Right cardiac atrium (tissue), 5 donors: Measurements from ENCODE around the gene SLC6A1. TPM values are rescaled to one million over a fixed set of nuclear protein-coding genes. Genes with fewer than 3 reads are reported as not detected.
"Not testable (repeated sequence)": the region's sequence is repeated elsewhere in the genome, so short reads cannot be mapped to it uniquely, and the experiment has no call there.

Experiments
- ATAC-seq, 2 donors: fragments of 200-7000 bp; cut with Tn5 transposase; one replicate each; pipeline versions ENCODE4 v1.8.0 to v1.9.1; 2020; ENCODE audit warnings: moderate library complexity in 2 of 2, mild to moderate bottlenecking in 1 of 2
- DNase-seq, 3 donors: peaks; one replicate each; pipeline ENCODE4 v3.0.0-alpha.2; 2020
- H3K27ac ChIP-seq: one replicate; pipeline ENCODE4 v1.5.1; 2013; ENCODE audit warnings: mild to moderate bottlenecking, low read length, control low read depth, moderate library complexity
- H3K27me3 ChIP-seq: one replicate; pipeline ENCODE4 v1.6.1; 2013; ENCODE audit not compliant: control insufficient read depth, insufficient read depth
- H3K4me1 ChIP-seq: one replicate; pipeline ENCODE4 v1.6.1; 2013; ENCODE audit warnings: low read length; ENCODE audit not compliant: control insufficient read depth, insufficient read depth
- H3K4me3 ChIP-seq: one replicate; pipeline ENCODE4 v1.5.1; 2013; ENCODE audit warnings: low read length, control low read depth
- H3K9me3 ChIP-seq: one replicate; pipeline ENCODE4 v1.6.1; 2013; ENCODE audit warnings: low read length; ENCODE audit not compliant: control insufficient read depth
- WGBS: extraction: QIAGEN DNeasy Blood & Tissue Kit; methylation state at CpG from one replicate; pipeline ENCODE4 v1.1.7; 2013; 5-methylcytosine and 5-hydroxymethylcytosine counted together
- intact Hi-C, 4 donors: fragments of 100-400 bp; cut with DNase I; formaldehyde crosslinking; loops; one replicate each; pipeline versions ENCODE4 v1.11.0 to v1.14.0; 2022 to 2023
- polyA plus RNA-seq: library from polyadenylated mRNA; stranded (reverse); fragments of 200-250 nt; gene quantifications from one replicate; pipeline ENCODE4 v1.2.3, GENCODE V29; 2013
- total RNA-seq, 4 donors: library from RNA; stranded (reverse); fragmentation: NEBNext Ultra II Directional; extraction: Animal tissue kit (Norgen Biotek cat#: 25700); gene quantifications; one replicate each; pipeline ENCODE4 v1.2.1, GENCODE V29; 2021
- donor health status: healthy with polysubstance abuse.
- donor health status: DM: no; HTN: yes; CAD: no.
- donor health status: DM: no; HTN: no; CAD: no.
- donor health status: DM: no; HTN: yes; CAD: no; lungs with severe emphysema.
- donor health status: DM: yes; HTN: yes; CAD: no.

Gene SLC6A1
- total and polyA plus RNA-seq, 5 donors: 0.89 to 3.3 (median 2.6) TPM

DNA sequence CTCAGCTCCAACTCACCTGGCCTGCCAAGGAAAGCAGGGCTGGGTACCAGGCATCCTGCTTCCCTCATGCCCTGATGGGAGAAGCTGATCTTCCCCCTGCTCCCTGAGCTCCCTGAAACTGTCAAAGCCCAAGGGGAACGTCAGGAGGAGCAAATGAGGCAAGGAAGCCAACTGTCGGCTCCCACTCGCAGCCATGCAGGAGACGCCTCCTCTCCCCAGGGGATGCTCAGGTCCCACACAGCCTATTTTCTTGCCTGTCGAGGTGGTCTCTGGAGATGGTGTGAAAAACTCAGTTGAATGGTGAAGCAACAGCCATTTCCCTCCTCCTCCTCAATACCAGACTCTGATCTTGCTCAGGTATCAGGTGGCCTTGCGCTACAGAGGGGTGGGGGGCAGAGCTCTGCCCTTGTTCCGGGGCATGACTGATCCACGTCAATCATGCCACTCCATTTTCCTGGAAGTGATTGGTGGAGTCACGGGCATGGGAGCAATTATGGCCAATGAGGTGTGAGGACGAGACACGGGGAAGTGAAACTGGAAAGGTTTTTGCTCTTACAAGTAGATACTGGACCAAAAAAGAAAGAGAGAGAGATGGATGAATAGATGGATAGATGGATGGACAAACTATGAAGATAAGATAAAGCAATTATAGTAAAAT is 58.2 kb downstream of the SLC6A1 start:
- DNase-seq (no peak), ATAC-seq (no peak)
- intact Hi-C loops: loop anchor here in 1 of 4 donors (10.0 kb wide), 1 partner anchor 296 kb away; no protein-coding TSS in a partner anchor
- H3K4me3 ChIP-seq: no peak overlapping the region
- 66% methylated on average over 11 of the region's 11 CpGs for WGBS
- H3K27me3 ChIP-seq: no peaks in the 10 kb centered on the region
- H3K27ac ChIP-seq: no peak overlapping the region
- H3K9me3 ChIP-seq: no peaks in the 10 kb centered on the region
- H3K4me1 ChIP-seq: no peaks in the 10 kb centered on the region

DNA sequence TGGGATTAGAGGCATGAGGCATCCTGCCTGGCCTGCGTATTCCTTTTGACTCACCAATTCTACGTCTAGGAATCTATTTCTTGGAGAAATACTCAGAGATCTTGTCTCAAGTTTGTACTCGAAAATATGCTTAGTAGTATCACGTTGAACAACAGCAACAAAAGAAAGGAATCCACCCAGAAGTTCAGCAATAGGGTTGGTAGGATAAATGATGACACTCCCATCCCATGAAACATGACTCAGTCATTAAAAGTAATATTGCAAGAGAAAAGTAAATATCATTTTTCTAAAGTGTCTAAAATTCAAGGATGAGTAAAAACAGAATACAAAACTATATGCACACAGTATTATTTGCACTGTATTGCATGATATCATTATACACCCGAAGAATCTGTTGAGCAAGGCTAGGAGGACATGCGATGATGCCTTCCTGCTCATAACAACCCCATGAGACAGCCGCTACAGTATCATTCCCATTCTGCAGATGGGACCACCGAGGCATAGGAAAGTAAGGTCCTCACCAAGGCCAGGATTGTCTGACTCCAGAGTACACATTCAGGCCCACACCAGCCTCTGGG is 61.5 kb downstream of the SLC6A1 start:
- no peaks in the 10 kb centered on the region for H3K9me3 ChIP-seq
- intact Hi-C loops: loop anchor here in 1 of 4 donors (10.0 kb wide), 1 partner anchor 299 kb away; no protein-coding TSS in a partner anchor
- no peak overlapping the region for H3K4me3 ChIP-seq
- H3K4me1 ChIP-seq: no peaks in the 10 kb centered on the region
- ATAC-seq: no peak
- no peaks in the 10 kb centered on the region for H3K27me3 ChIP-seq
- no peak overlapping the region for H3K27ac ChIP-seq
- no peak for DNase-seq
- WGBS: 84% methylated on average over 8 of the region's 8 CpGs

DNA sequence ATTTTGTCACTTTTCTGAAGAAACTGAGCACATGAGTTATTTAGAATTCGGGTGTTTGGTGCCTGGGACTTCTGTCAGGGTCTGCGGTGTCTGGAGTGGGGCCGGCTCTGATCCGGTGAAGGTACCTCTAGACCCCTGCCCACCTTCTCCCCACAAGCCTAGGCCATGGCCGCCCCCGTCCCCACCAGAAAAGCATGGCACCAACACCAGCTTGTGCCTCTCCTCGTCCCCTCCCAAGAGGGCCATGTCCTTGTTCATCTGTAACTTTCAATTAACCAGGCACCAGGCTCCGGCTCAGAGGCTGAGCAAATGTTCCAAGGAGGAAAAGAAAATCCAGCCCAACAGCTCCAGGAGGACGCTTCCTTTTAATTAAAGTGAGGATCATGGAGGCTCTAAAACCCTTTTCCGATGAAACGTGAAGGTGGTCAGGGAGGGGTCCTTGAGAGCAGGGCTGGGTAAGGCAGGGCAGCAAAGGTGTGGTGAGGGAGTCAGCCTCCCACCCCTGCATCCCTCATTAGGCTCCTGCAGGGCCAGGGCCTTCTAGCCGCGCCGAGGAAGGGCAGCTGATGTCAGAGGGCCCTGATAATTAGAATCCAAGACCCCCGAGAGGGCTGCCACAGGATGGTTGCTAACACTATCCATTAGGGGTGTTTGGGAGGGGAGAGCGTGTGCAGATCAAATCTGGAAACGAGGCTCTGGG is 62.3 kb downstream of the SLC6A1 start:
- intact Hi-C loops: loop anchor here (5.0 to 10.0 kb wide), 3 partner anchors 293 to 300 kb away; no protein-coding TSS in a partner anchor
- H3K27ac ChIP-seq: no peak overlapping the region
- ATAC-seq (no peak), DNase-seq (no peak)
- H3K4me1 ChIP-seq: no peaks in the 10 kb centered on the region
- H3K9me3 ChIP-seq: no peaks in the 10 kb centered on the region
- no peaks in the 10 kb centered on the region for H3K27me3 ChIP-seq
- no peak overlapping the region for H3K4me3 ChIP-seq
- 81% methylated on average over 17 of the region's 17 CpGs for WGBS

DNA sequence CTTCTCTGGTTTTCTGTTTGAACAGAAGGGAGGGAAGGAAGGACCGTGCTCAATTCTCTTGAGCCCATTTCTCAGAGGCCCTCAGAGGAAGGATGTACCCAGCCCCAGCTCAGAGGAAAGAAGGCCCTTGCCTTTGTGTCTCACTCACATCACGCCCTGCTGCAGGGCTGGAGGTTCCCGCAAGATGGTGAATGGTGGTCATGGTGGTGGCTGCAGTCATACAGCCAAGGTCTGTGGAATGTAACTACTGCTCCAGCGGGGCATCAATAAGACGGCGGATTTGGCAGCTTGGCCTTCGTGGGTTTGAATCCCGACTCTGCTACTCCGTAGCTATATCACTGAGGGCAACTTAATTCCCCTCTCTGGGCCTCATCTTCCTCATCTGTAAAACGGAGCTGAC is 62.9 kb downstream of the SLC6A1 start:
- no peak for DNase-seq
- Histone ChIP-seq H3K4me3 (no peak overlapping the region), H3K27ac (no peak overlapping the region), H3K27me3 (no peaks in the 10 kb centered on the region), H3K4me1 (no peaks in the 10 kb centered on the region), H3K9me3 (no peaks in the 10 kb centered on the region)
- 85% methylated on average over 10 of the region's 10 CpGs for WGBS
- ATAC-seq: no peak
- intact Hi-C loops: loop anchor here (5.0 to 10.0 kb wide), 3 partner anchors 293 to 301 kb away; no protein-coding TSS in a partner anchor

GRCh38 chr3:11056531-11057050 is 64.0 kb downstream of the SLC6A1 start:
- no peaks in the 10 kb centered on the region for H3K4me1 ChIP-seq
- DNase-seq: no peak
- no peak for ATAC-seq
- no peaks in the 10 kb centered on the region for H3K9me3 ChIP-seq
- H3K4me3 ChIP-seq: no peak overlapping the region
- intact Hi-C loops: loop anchor here (2.0 to 10.0 kb wide), 4 partner anchors 108 to 302 kb away; no protein-coding TSS in a partner anchor
- H3K27me3 ChIP-seq: no peaks in the 10 kb centered on the region
- no peak overlapping the region for H3K27ac ChIP-seq
- 62% methylated on average over 8 of the region's 8 CpGs for WGBS

- Histone ChIP-seq H3K27me3 (no peaks in the 10 kb centered on the region), H3K27ac (no peak overlapping the region), H3K9me3 (no peaks in the 10 kb centered on the region), H3K4me3 (no peak overlapping the region), H3K4me1 (no peaks in the 10 kb centered on the region)
- no peak for ATAC-seq
- DNase-seq: no peak
- intact Hi-C loops: loop anchor here (2.0 to 10.0 kb wide), 4 partner anchors 109 to 303 kb away; no protein-coding TSS in a partner anchor
- WGBS: 84% methylated on average over 4 of the region's 4 CpGs
Measured at GRCh38 chr3:11057655-11058054, 65.1 kb downstream of the SLC6A1 start.

DNA sequence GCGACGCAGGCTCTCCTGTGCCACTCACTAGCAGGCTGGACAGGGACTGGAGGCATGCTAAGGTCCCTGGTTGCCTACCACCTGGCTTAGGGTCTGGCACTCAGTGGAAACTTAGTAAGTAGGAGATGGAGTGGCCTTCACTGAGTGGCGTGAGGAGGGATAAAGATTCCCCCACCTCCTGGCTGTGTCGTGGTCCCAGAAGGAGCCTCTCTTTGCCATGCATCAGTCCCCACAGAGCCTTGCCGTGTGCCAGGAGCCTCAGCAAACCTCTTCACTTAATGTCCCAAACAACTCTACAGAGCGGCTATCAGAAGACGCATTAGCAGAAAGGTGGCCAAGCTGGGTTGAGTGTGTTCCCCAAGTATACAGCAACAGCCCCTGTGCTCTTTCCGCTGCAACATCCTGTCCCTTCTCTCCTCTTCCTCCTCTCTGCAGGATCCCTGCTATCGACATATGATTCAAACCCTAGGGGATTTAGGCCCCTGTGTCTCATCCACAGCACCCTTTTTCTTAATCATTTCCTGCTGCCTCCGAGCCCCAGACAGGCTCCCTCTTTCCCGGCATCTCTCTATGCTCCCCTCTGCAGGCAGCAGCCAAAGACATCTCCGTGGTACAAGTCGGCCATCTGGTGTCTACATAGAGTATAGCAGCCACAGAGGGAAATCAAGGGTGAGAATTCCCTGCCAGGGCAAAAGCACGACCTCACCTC is 66.7 kb downstream of the SLC6A1 start:
- WGBS: 30% methylated on average over 14 of the region's 14 CpGs
- Histone ChIP-seq H3K4me1 (no peaks in the 10 kb centered on the region), H3K9me3 (no peaks in the 10 kb centered on the region), H3K4me3 (no peak overlapping the region), H3K27me3 (no peaks in the 10 kb centered on the region), H3K27ac (no peak overlapping the region)
- DNase-seq: peak; percentile 49 to 65 (median 61)
- intact Hi-C loops: loop anchor here (1.0 to 10.0 kb wide), 5 partner anchors 110 to 304 kb away; no protein-coding TSS in a partner anchor
- ATAC-seq: peak; percentile 83 to 86

DNA sequence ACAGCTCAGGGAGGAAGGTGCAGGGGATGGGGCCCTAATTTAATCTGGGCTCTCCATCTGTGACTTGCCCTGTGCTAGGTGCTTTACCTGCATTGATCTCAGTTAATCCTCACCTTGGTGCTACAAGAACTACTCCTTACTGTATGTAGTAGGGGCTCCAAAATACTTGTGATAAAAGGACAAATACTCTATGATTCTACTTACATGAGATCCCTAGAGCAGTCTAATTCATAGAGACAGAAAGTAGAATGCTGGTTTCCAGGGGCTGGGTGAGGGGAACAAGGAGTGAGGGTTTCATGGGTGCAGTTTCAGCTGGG is 67.2 kb downstream of the SLC6A1 start:
- peaks cover 2% of the 10 kb centered on the region for H3K9me3 ChIP-seq
- H3K27ac ChIP-seq: no peak overlapping the region
- intact Hi-C loops: loop anchor here (1.0 to 10.0 kb wide), 7 partner anchors 111 to 305 kb away; no protein-coding TSS in a partner anchor
- H3K4me1 ChIP-seq: no peaks in the 10 kb centered on the region
- no peak for ATAC-seq
- no peak overlapping the region for H3K4me3 ChIP-seq
- H3K27me3 ChIP-seq: no peaks in the 10 kb centered on the region
- DNase-seq: no peak

GRCh38 chr3:11060500-11061251 is 68.1 kb downstream of the SLC6A1 start:
- H3K4me1 ChIP-seq: no peaks in the 10 kb centered on the region
- no peak overlapping the region for H3K4me3 ChIP-seq
- intact Hi-C loops: loop anchor here (5.0 to 10.0 kb wide), 2 partner anchors 272 to 274 kb away; no protein-coding TSS in a partner anchor
- 18% methylated on average over 35 of the region's 35 CpGs for WGBS
- peak; percentile 73 to 87 (median 82) for DNase-seq
- H3K27me3 ChIP-seq: no peaks in the 10 kb centered on the region
- ATAC-seq: peak; percentile 78 to 82
- H3K27ac ChIP-seq: no peak overlapping the region
- peaks cover 2% of the 10 kb centered on the region for H3K9me3 ChIP-seq

DNA sequence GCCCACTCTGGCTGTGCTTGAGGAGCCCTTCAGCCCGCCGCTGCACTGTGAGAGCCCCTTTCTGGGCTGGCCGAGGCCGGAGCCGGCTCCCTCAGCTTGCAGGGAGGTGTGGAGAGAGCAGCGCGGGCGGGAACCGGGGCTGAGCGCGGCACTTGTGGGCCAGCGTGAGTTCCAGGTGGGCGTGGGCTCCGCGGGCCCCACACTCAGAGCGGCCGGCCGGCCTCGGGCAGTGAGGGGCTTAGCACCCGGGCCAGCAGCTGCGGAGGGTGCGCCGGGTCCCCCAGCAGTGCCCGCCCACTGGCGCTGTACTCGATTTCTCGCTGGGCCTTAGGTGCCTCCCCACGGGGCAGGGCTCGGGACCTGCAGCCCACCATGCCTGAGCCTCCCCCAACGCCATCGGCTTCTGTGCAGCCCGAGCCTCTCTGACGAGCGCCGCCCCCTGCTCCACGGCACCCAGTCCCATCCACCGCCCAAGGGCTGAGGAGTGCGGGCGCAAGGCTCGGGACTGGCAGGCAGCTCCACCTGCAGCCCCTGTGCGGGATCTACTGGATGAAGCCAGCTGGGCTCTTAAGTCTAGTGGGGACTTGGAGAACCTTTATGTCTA is 68.8 kb downstream of the SLC6A1 start:
- intact Hi-C loops: loop anchor here (5.0 to 10.0 kb wide), 2 partner anchors 271 to 273 kb away; no protein-coding TSS in a partner anchor
- WGBS: 93% methylated on average over 41 of the region's 41 CpGs
- not testable (repeated sequence) for H3K27ac ChIP-seq, H3K27me3 ChIP-seq, H3K9me3 ChIP-seq, H3K4me1 ChIP-seq, ATAC-seq, H3K4me3 ChIP-seq
- DNase-seq: peak in 2 of 3 donors; percentile 46 to 63
